ENCODE data around the gene BCL2. TPM values are rescaled to one million over a fixed set of nuclear protein-coding genes. Genes with fewer than 3 reads are reported as not detected.

Gene BCL2
- total RNA-seq, 2 donors from 2014 or later = 56.5 to 83.5 TPM

GRCh38 chr18:63339920-63340484 lies 20.4 kb upstream of the BCL2 start:
- peak in 1 of 2 donors; percentile 39 for DNase-seq (ENCODE audit: low spot score in 2 of 2)
- Mint-ChIP-seq H3K9me3 (no peaks in the 10 kb centered on the region), H3K36me3 (peaks cover 6 to 38% of the 10 kb centered on the region in 2 donors), H3K27ac (no peak overlapping the region)
- ATAC-seq = no peak

GRCh38 chr18:63336366-63337099 lies 17.0 kb upstream of the BCL2 start:
- Mint-ChIP-seq H3K27ac (peak overlapping the region in 1 of 2 donors; percentile 68), H3K36me3 (peaks cover 11 to 50% of the 10 kb centered on the region in 2 donors), H3K9me3 (no peaks in the 10 kb centered on the region)
- DNase-seq (ENCODE audit: low spot score in 2 of 2) (no peak), ATAC-seq (peak; percentile 29 to 58)

GRCh38 chr18:63331105-63331504 lies 11.5 kb upstream of the BCL2 start:
- DNase-seq (ENCODE audit: low spot score in 2 of 2) (no peak), ATAC-seq (no peak)
- Mint-ChIP-seq H3K36me3 (peaks cover 10 to 31% of the 10 kb centered on the region in 2 donors), H3K27ac (no peak overlapping the region), H3K9me3 (no peaks in the 10 kb centered on the region)

DNA sequence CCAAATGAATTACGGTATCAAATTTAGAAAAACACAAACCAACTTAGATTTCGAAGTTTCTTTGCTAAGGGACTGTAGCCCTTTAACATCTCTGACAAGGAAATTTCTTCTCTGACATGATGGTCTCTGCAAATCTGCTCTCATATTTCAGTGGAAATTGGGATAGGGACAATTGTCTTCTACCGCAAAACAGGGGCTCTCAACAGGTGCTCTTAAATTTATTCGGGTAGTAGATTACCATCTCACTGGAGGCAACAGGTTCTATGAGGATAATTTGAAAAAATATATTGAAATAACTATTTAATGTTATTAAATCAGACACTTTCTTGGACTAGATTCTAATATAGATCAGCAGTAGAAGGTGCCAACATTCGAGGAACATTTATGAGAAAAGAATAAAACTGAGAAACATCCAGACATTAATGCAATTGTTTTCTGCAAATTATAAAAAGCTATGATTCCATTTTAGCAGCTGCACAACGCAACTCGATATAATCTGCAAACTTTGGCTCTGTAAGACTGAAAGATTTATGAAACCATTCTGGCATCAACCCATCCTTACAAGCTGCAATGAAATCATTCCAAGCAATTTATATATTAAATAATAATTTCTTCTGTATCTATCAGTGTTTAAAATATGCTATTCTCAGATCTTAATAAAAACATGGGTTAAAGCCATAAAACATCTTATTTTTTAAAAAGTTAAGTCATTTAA lies 10.0 kb upstream of the BCL2 start:
- H3K27ac Mint-ChIP-seq = no peak overlapping the region
- peaks cover 5 to 23% of the 10 kb centered on the region in 2 donors for H3K36me3 Mint-ChIP-seq
- DNase-seq (ENCODE audit: low spot score in 2 of 2) = no peak
- ATAC-seq = no peak
- H3K9me3 Mint-ChIP-seq = no peaks in the 10 kb centered on the region

- no peak for DNase-seq (ENCODE audit: low spot score in 2 of 2)
- H3K36me3 Mint-ChIP-seq = peaks cover 0 to 3% of the 10 kb centered on the region in 2 donors
- peak overlapping the region in 1 of 2 donors; percentile 5 for H3K27ac Mint-ChIP-seq
- no peaks in the 10 kb centered on the region for H3K9me3 Mint-ChIP-seq
- ATAC-seq = no peak
Observed at GRCh38 chr18:63326011-63326410, 6.4 kb upstream of the BCL2 start.

- Mint-ChIP-seq H3K27ac (no peak overlapping the region), H3K36me3 (no peaks in the 10 kb centered on the region), H3K9me3 (no peaks in the 10 kb centered on the region)
- DNase-seq (ENCODE audit: low spot score in 2 of 2) = no peak
- no peak for ATAC-seq
Observed at GRCh38 chr18:63325086-63325686, 5.6 kb upstream of the BCL2 start.

DNA sequence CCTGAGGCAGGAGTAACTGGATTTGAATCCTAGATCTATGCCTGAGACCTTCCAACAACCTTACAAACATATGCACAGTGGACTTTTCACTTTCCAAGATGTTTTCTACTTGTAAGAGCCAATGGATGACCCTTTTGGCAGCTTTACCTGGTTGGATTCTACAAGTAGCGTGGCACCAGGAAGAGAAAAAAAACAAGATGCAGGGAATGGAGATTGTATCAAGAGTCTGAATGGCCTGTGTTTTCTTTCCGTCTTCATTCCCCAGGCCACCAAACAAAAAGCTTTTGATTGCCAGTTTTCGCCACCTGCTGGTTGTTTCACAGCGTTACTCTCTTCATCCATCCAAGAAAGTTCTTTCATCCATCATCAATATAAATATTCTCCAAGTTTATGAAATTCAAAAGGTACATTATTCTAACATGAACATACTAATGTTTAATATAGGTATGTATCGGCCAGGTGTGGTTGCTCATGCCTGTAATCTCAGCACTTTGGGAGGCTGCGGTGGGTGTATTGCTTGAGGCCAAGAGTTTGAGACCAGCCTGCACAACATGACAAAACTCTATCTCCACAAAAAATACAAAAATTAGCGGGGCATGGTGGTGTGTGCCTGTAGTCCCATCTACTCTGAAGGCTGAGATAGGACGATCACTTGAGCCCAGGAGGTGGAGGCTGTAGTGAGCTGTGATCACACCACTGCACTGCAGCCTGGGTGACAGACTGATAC lies 3.5 kb upstream of the BCL2 start:
- Mint-ChIP-seq H3K27ac (no peak overlapping the region), H3K9me3 (no peaks in the 10 kb centered on the region), H3K36me3 (peaks cover 13 to 15% of the 10 kb centered on the region in 2 donors)
- peak in 1 of 2 donors; percentile 49 for DNase-seq (ENCODE audit: low spot score in 2 of 2)
- ATAC-seq = no peak

DNA sequence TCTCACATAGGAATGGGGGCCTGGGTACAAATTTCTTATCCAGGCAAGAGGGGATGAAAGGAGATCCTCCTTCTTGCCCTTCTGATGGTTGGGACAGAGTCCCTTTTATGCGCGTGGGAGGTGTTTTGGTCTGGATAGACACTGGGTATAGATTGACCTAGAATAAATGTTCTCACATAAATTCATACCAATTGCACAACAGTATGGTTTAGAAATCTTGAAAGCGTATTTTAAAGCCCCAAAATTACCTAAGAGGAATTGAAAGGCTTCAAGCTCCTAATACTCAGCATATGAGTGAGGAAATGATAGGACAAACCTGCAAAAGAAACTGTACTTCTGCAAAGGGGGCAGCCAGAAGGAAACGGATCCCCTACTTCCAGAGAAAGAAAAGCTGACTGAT lies 2.6 kb upstream of the BCL2 start:
- ATAC-seq (no peak), DNase-seq (ENCODE audit: low spot score in 2 of 2) (no peak)
- no peak overlapping the region for H3K27ac Mint-ChIP-seq
- H3K9me3 Mint-ChIP-seq = no peaks in the 10 kb centered on the region
- peaks cover 22 to 23% of the 10 kb centered on the region in 2 donors for H3K36me3 Mint-ChIP-seq

GRCh38 chr18:63321291-63321690 lies 1.7 kb upstream of the BCL2 start:
- DNase-seq (ENCODE audit: low spot score in 2 of 2) = no peak
- Mint-ChIP-seq H3K9me3 (no peaks in the 10 kb centered on the region), H3K36me3 (peaks cover 29 to 30% of the 10 kb centered on the region in 2 donors), H3K27ac (peak overlapping the region in 1 of 2 donors; percentile 93)
- no peak for ATAC-seq

DNA sequence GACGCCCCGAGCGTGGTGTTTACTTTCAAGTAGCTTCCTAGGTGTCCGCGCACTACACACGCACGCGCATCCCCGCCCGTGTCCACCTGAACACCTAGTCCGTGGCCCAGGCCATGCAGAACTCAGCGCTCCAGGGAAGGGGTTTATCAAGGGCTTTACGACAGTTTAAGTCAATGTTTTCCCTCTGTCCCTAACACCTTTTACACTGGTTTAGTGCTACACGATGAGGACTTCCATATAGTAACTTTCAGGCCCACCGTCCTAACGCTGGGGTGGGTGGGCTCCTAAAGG lies 1.4 kb upstream of the BCL2 start:
- H3K27ac Mint-ChIP-seq = peak overlapping the region; percentile 93 to 94
- H3K36me3 Mint-ChIP-seq = peaks cover 33 to 34% of the 10 kb centered on the region in 2 donors
- ATAC-seq (no peak), DNase-seq (ENCODE audit: low spot score in 2 of 2) (no peak)
- H3K9me3 Mint-ChIP-seq = no peaks in the 10 kb centered on the region

GRCh38 chr18:63320123-63320974 lies 780 bp upstream of the BCL2 start:
- ATAC-seq (peak; percentile 76 to 83), DNase-seq (ENCODE audit: low spot score in 2 of 2) (peak; percentile 46 to 82)
- Mint-ChIP-seq H3K9me3 (no peaks in the 10 kb centered on the region), H3K27ac (peak overlapping the region; percentile 93 to 94), H3K36me3 (peaks cover 34 to 39% of the 10 kb centered on the region in 2 donors)

- Mint-ChIP-seq H3K9me3 (no peaks in the 10 kb centered on the region), H3K27ac (peak overlapping the region; percentile 93 to 97), H3K36me3 (peaks cover 34 to 54% of the 10 kb centered on the region in 2 donors)
- DNase-seq (ENCODE audit: low spot score in 2 of 2) = no peak
- ATAC-seq = no peak
Observed at GRCh38 chr18:63318889-63319382, 633 bp downstream of the BCL2 start.

DNA sequence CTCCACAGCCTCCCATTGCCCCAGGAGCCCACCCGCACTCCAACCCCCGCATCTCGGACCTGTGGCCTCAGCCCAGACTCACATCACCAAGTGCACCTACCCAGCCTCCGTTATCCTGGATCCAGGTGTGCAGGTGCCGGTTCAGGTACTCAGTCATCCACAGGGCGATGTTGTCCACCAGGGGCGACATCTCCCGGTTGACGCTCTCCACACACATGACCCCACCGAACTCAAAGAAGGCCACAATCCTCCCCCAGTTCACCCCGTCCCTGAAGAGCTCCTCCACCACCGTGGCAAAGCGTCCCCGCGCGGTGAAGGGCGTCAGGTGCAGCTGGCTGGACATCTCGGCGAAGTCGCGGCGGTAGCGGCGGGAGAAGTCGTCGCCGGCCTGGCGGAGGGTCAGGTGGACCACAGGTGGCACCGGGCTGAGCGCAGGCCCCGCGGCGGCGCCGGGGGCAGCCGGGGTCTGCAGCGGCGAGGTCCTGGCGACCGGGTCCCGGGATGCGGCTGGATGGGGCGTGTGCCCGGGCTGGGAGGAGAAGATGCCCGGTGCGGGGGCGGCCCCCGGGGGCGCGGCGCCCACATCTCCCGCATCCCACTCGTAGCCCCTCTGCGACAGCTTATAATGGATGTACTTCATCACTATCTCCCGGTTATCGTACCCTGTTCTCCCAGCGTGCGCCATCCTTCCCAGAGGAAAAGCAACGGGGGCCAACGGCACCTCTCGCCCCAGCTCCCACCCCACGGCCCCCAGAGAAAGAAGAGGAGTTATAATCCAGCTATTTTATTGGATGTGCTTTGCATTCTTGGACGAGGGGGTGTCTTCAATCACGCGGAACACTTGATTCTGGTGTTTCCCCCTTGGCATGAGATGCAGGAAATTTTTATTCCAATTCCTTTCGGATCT lies 1.3 kb downstream of the BCL2 start:
- DNase-seq (ENCODE audit: low spot score in 2 of 2) = peak; percentile 86
- ATAC-seq = peak; percentile 68 to 69
- Mint-ChIP-seq H3K36me3 (peaks cover 34 to 58% of the 10 kb centered on the region in 2 donors), H3K27ac (peak overlapping the region; percentile 93 to 98), H3K9me3 (no peaks in the 10 kb centered on the region)

DNA sequence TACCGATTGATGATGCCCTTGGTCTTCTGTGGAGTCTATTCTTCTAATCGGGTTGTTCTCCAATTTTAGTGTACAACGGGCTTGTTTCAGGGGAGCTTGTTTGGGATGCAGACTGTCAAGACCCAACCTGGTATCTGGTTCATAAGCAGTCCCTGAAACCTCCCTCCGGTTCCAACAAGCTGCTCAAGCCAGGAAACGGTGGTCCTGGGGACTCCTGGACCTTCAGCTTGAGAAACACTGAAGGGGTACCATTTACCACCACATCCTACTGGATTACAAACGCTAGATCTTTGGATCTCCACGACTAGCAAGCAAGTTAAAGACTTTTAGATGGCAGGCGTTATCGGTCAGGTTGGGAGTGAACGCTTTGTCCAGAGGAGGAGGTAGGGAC lies 2.0 kb downstream of the BCL2 start:
- DNase-seq (ENCODE audit: low spot score in 2 of 2) (no peak), ATAC-seq (no peak)
- Mint-ChIP-seq H3K27ac (peak overlapping the region; percentile 93 to 98), H3K36me3 (peaks cover 34 to 63% of the 10 kb centered on the region in 2 donors), H3K9me3 (no peaks in the 10 kb centered on the region)
